IMR-90 (cell line): Measurements from ENCODE around the gene IFT52. TPM values are rescaled to one million over a fixed set of nuclear protein-coding genes. Genes with fewer than 3 reads are reported as not detected.
A peak's percentile ranks its signal among the peaks of the same experiment; 100 is the strongest.

Source experiments
- ATAC-seq: fragments of 200-7000 bp; cut with Tn5 transposase; 2 replicates; pipeline ENCODE4 v1.9.1; 2020; ENCODE audit warnings: low read depth, mild to moderate bottlenecking, moderate library complexity
- BruUV-seq: library from RNA; stranded (reverse); fragments of 400-500 nt; replicated peaks from 2 replicates; lab custom pipeline; 2021; lab: Mats Ljungman, UMichigan
- CTCF ChIA-PET: fragments of 300-600 bp; formaldehyde crosslinking; extraction: SDS; loops from one replicate; lab custom pipeline; 2021; ENCODE audit warnings: antibody characterized with exemption; lab: Yijun Ruan, JAX
- POLR2A ChIA-PET: fragments of 300-600 bp; sonication (Branson Sonifier 250); formaldehyde crosslinking; loops from one replicate; lab custom pipeline; 2022; ENCODE audit warnings: antibody characterized with exemption; ENCODE audit not compliant: unreplicated experiment; lab: Charles Lee
- DNase-seq: peaks from one replicate; pipeline ENCODE4 v3.0.0; 2013
- H2AFZ ChIP-seq: replicated peaks from 2 replicates; pipeline ENCODE3; 2013; ENCODE audit warnings: low read length, mild to moderate bottlenecking; ENCODE audit not compliant: poor library complexity
- H2AK5ac ChIP-seq: 2 replicates; pipeline ENCODE4 v1.6.1; 2013; ENCODE audit warnings: low read depth, low read length, inconsistent platforms
- H2AK9ac ChIP-seq: replicated peaks from 2 replicates; pipeline ENCODE3; 2013; ENCODE audit warnings: mild to moderate bottlenecking, low read depth, low read length, moderate library complexity; ENCODE audit not compliant: poor library complexity
- H2BK120ac ChIP-seq: 2 replicates; pipeline ENCODE4 v1.6.1; 2013; ENCODE audit warnings: low read depth, low read length, inconsistent platforms
- H2BK15ac ChIP-seq: 3 replicates; pipeline ENCODE4 v1.6.1; 2013; ENCODE audit warnings: low read depth, low read length, inconsistent platforms
- H2BK20ac ChIP-seq: 2 replicates; pipeline ENCODE4 v1.6.1; 2013; ENCODE audit warnings: low read depth, mild to moderate bottlenecking, inconsistent platforms, low read length, moderate library complexity
- H2BK5ac ChIP-seq: 2 replicates; pipeline ENCODE4 v1.6.1; 2013; ENCODE audit warnings: mild to moderate bottlenecking, low read depth, low read length, inconsistent platforms; ENCODE audit not compliant: poor library complexity, severe bottlenecking
- H3K14ac ChIP-seq: replicated peaks from 2 replicates; pipeline ENCODE4 v1.6.1; 2013; ENCODE audit warnings: low read depth, low read length, inconsistent platforms
- H3K18ac ChIP-seq: 2 replicates; pipeline ENCODE4 v1.6.1; 2013; ENCODE audit warnings: low read depth, low read length, control low read depth
- H3K23ac ChIP-seq: 2 replicates; pipeline ENCODE4 v1.6.1; 2013; ENCODE audit warnings: low read depth, low read length, inconsistent platforms
- H3K27ac ChIP-seq: 2 replicates; pipeline ENCODE4 v1.5.1; 2013; ENCODE audit warnings: mild to moderate bottlenecking, control low read depth, low read length; ENCODE audit not compliant: insufficient read depth
- H3K27me3 ChIP-seq: 2 replicates; pipeline ENCODE4 v1.6.1; 2013; ENCODE audit warnings: low read length; ENCODE audit not compliant: control insufficient read depth, insufficient read depth
- H3K36me3 ChIP-seq: 2 replicates; pipeline ENCODE4 v1.6.1; 2013; ENCODE audit warnings: low read length, mixed read lengths; ENCODE audit not compliant: control insufficient read depth, insufficient read depth
- H3K4ac ChIP-seq: 2 replicates; pipeline ENCODE4 v1.6.1; 2013; ENCODE audit warnings: low read depth, low read length, inconsistent platforms
- H3K4me1 ChIP-seq: 2 replicates; pipeline ENCODE4 v1.6.1; 2013; ENCODE audit warnings: low read length, mixed read lengths; ENCODE audit not compliant: control insufficient read depth, insufficient read depth
- H3K4me2 ChIP-seq: 2 replicates; pipeline ENCODE4 v1.6.1; 2013; ENCODE audit warnings: low read depth, mild to moderate bottlenecking, control low read depth, low read length, moderate library complexity
- H3K4me3 ChIP-seq: 2 replicates; pipeline ENCODE4 v1.5.1; 2013; ENCODE audit warnings: low read depth, mild to moderate bottlenecking, control low read depth, low read length, moderate library complexity; ENCODE audit not compliant: insufficient read depth
- H3K56ac ChIP-seq: 2 replicates; pipeline ENCODE4 v1.6.1; 2013; ENCODE audit warnings: low read length, inconsistent platforms; ENCODE audit not compliant: insufficient read depth; ENCODE audit errors: extremely low read depth
- H3K79me1 ChIP-seq, 2 experiments: 2 replicates each; pipeline ENCODE4 v1.6.1; 2013; ENCODE audit warnings: low read length in 2 of 2, inconsistent platforms in 1 of 2, low read depth in 1 of 2
- H3K9ac ChIP-seq: 2 replicates; pipeline ENCODE4 v1.6.1; 2013; ENCODE audit warnings: low read depth, low read length, control low read depth
- H3K9me1 ChIP-seq: 2 replicates; pipeline ENCODE4 v1.6.1; 2013; ENCODE audit warnings: low read length, inconsistent platforms; ENCODE audit not compliant: insufficient read depth
- H3K9me3 ChIP-seq: 2 replicates; pipeline ENCODE4 v1.6.1; 2013; ENCODE audit warnings: low read length; ENCODE audit not compliant: control insufficient read depth, insufficient read depth
- H4K20me1 ChIP-seq: 2 replicates; pipeline ENCODE4 v1.6.1; 2013; ENCODE audit warnings: low read length, inconsistent platforms; ENCODE audit not compliant: insufficient read depth
- H4K5ac ChIP-seq: 2 replicates; pipeline ENCODE4 v1.6.1; 2013; ENCODE audit warnings: mild to moderate bottlenecking, low read depth, low read length, control low read depth
- H4K8ac ChIP-seq, 2 experiments: 2 replicates each; pipeline ENCODE4 v1.6.1; 2013; ENCODE audit warnings: low read depth in 2 of 2, low read length in 2 of 2, control low read depth in 1 of 2, inconsistent platforms in 1 of 2
- H4K91ac ChIP-seq: 2 replicates; pipeline ENCODE4 v1.6.1; 2013; ENCODE audit warnings: low read depth, low read length, inconsistent platforms; ENCODE audit not compliant: insufficient read depth
- BHLHE40 ChIP-seq: fragments of 150-350 bp; IDR thresholded peaks from 2 replicates; pipeline ENCODE4 v1.6.1; 2016; ENCODE audit warnings: mild to moderate bottlenecking, low read depth, low read length
- CEBPB ChIP-seq: IDR thresholded peaks from 2 replicates; pipeline ENCODE4 v1.6.1; 2012; ENCODE audit warnings: low read depth, low read length, improper control_type of control experiment
- MAFK ChIP-seq: IDR thresholded peaks from 2 replicates; pipeline ENCODE4 v1.6.1; 2012; ENCODE audit warnings: low read depth, low read length, improper control_type of control experiment
- MAZ ChIP-seq: IDR thresholded peaks from 2 replicates; pipeline ENCODE4 v1.6.1; 2012; ENCODE audit warnings: low read depth, mild to moderate bottlenecking, low read length, improper control_type of control experiment, moderate library complexity, borderline replicate concordance
- MXI1 ChIP-seq: IDR thresholded peaks from 2 replicates; pipeline ENCODE4 v1.6.1; 2012; ENCODE audit warnings: low read depth, mild to moderate bottlenecking, low read length, moderate library complexity, borderline replicate concordance
- NFE2L2 ChIP-seq: fragments of 150-350 bp; IDR thresholded peaks from 2 replicates; pipeline ENCODE4 v1.6.1; 2016; ENCODE audit warnings: low read depth, mild to moderate bottlenecking, low read length
- POLR2A ChIP-seq: IDR thresholded peaks from 2 replicates; pipeline ENCODE4 v1.6.1; 2012; ENCODE audit warnings: mild to moderate bottlenecking, low read depth, low read length
- RAD21 ChIP-seq: IDR thresholded peaks from 2 replicates; pipeline ENCODE4 v1.6.1; 2012; ENCODE audit warnings: low read length, improper control_type of control experiment
- RCOR1 ChIP-seq: IDR thresholded peaks from 2 replicates; pipeline ENCODE4 v1.6.1; 2012; ENCODE audit warnings: mild to moderate bottlenecking, low read length, improper control_type of control experiment; ENCODE audit not compliant: insufficient replicate concordance
- RFX5 ChIP-seq: IDR thresholded peaks from 2 replicates; pipeline ENCODE4 v1.8.0; 2012; ENCODE audit warnings: low read depth, mild to moderate bottlenecking, low read length, moderate library complexity
- WGBS, 2 experiments: methylation state at CpG; one replicate each; pipeline versions ENCODE4 v1.1.5 to v1.1.7; 2013; ENCODE audit warnings: missing lambda C conversion rate in 2 of 2; ENCODE audit not compliant: insufficient read length in 1 of 2; ENCODE audit errors: extremely low coverage in 2 of 2; 5-methylcytosine and 5-hydroxymethylcytosine counted together
- dilution Hi-C: fragments of 300-500 bp; cut with HindIII; formaldehyde crosslinking; loops from one replicate; pipeline ENCODE4 v1.14.3; 2018; ENCODE audit warnings: low sequenced_read_pairs; ENCODE audit not compliant: unreplicated experiment
- in situ Hi-C: fragments of 300-500 bp; cut with MboI; formaldehyde crosslinking; loops from 3 replicates; pipeline ENCODE4 v1.14.3; 2019; ENCODE audit warnings: low sequenced_read_pairs, inconsistent platforms, mixed read lengths
- intact Hi-C: fragments of 100-400 bp; cut with micrococcal nuclease; formaldehyde crosslinking; loops from 2 replicates; pipeline ENCODE4 v1.10.0; 2022
- polyA plus RNA-seq, 3 experiments: library from polyadenylated mRNA; depleted of rRNA; stranded (reverse); fragments of >200 nt; gene quantifications; 2 replicates each; pipeline ENCODE4 v1.2.3, GENCODE V29; 2012; ENCODE audit warnings: low replicate concordance in 1 of 3
- total RNA-seq: library from RNA; depleted of rRNA; stranded (reverse); fragments of >200 nt; gene quantifications from 2 replicates; pipeline ENCODE4 v1.2.3, GENCODE V29; 2012
- TF ChIP-seq, protein P1 (sequence below): fragments of 150-350 bp; IDR thresholded peaks from 2 replicates; pipeline ENCODE4 v1.6.1; 2016; ENCODE audit warnings: low read depth, mild to moderate bottlenecking, low read length, moderate library complexity, borderline replicate concordance
- TF ChIP-seq, protein P2 (sequence below): conservative IDR thresholded peaks from 2 replicates; pipeline ENCODE4 v1.5.1; 2012; ENCODE audit warnings: mild to moderate bottlenecking, low read depth, low read length, improper control_type of control experiment
- TF ChIP-seq, protein P3 (sequence below): fragments of 150-350 bp; IDR thresholded peaks from 2 replicates; pipeline ENCODE4 v1.6.1; 2017; ENCODE audit warnings: mild to moderate bottlenecking, antibody characterized with exemption, low read length, low read depth

IFT52 gene
- total and polyA plus RNA-seq, 2 of the 4 experiments (the other 2 are of a cell fraction), result 31.2 to 55.6 TPM

GRCh38 chr20:43666376-43667328 lies 75.9 kb downstream of the IFT52 start, which contains the start of gene MYBL2:
TSS of gene MYBL2 (plus strand) at chr20:43667114. CDS start at chr20:43667284, 170 bp downstream.
- DNase-seq (peak; percentile 45), ATAC-seq (peak; percentile 99)
- intact Hi-C loops (no loop called here), in situ Hi-C loops (no loop called here), dilution Hi-C loops (no loop called here)
- no peak within 1 kb of the TSS for H2BK5ac ChIP-seq
- no peak within 1 kb of the TSS for H3K56ac ChIP-seq
- peak within 1 kb of the TSS; percentile 99 for H2AFZ ChIP-seq
- H4K20me1 ChIP-seq, result peaks cover 4% of the 10 kb centered on the region
- no peak within 1 kb of the TSS for H2BK120ac ChIP-seq
- peak within 1 kb of the TSS; percentile 56 for H2AK5ac ChIP-seq
- ChIA-PET POLR2A (no interaction called here), CTCF (interaction anchor here (0.7 kb wide), 1 partner anchor 445 kb away, joined by 3 read pairs; no protein-coding TSS in a partner anchor)
- peak within 1 kb of the TSS; percentile 33 for H3K9ac ChIP-seq
- H2BK15ac ChIP-seq, result no peak within 1 kb of the TSS
- H2BK20ac ChIP-seq, result no peak within 1 kb of the TSS
- H3K27me3 ChIP-seq, result peaks cover 3% of the 10 kb centered on the region; the same call in 1 of the 2 replicates
- no peaks in the 10 kb centered on the region for H3K9me3 ChIP-seq
- peaks cover 1% of the 10 kb centered on the region; the same call in 1 of the 2 replicates for H3K4me1 ChIP-seq
- peak within 1 kb of the TSS; percentile 77 for H3K4me3 ChIP-seq
- H4K91ac ChIP-seq, result no peak within 1 kb of the TSS
- no peak within 1 kb of the TSS for H4K5ac ChIP-seq
- no TSS peak for BruUV-seq
- peak within 1 kb of the TSS; percentile 84 for H2AK9ac ChIP-seq
- H3K18ac ChIP-seq, result no peak within 1 kb of the TSS
- peaks cover 14% of the 10 kb centered on the region for H3K9me1 ChIP-seq
- peaks cover 15 to 28% of the 10 kb centered on the region in 2 experiments for H3K79me1 ChIP-seq
- peak within 1 kb of the TSS in 1 of 2 experiments; percentile 46; a peak in 1 of 4 replicates for H4K8ac ChIP-seq
- no peak within 1 kb of the TSS; the same call in 1 of the 2 replicates for H3K14ac ChIP-seq
- peak within 1 kb of the TSS; percentile 4; the same call in 1 of the 2 replicates for H3K27ac ChIP-seq
- peak within 1 kb of the TSS; percentile 67 for H3K4me2 ChIP-seq
- peak within 1 kb of the TSS; percentile 27; the same call in 1 of the 2 replicates for H3K4ac ChIP-seq
- no peaks in the 10 kb centered on the region for H3K36me3 ChIP-seq
- 5% methylated on average over 33 of the region's 90 CpGs; no CpG with 5 or more reads in 1 of the 2 experiments for WGBS, 2 experiments
- peak within 1 kb of the TSS; percentile 87 for H3K23ac ChIP-seq
- TF ChIP-seq BHLHE40 (no peak), RAD21 (no peak), POLR2A (no peak; the same call in 1 of the 2 replicates), MAFK (no peak), CEBPB (no peak), MXI1 (peak; percentile 95), MAZ (peak; percentile 9; the same call in 1 of the 2 replicates), NFE2L2 (no peak), RCOR1 (no peak), RFX5 (no peak)
- TF ChIP-seq, protein P1, sequence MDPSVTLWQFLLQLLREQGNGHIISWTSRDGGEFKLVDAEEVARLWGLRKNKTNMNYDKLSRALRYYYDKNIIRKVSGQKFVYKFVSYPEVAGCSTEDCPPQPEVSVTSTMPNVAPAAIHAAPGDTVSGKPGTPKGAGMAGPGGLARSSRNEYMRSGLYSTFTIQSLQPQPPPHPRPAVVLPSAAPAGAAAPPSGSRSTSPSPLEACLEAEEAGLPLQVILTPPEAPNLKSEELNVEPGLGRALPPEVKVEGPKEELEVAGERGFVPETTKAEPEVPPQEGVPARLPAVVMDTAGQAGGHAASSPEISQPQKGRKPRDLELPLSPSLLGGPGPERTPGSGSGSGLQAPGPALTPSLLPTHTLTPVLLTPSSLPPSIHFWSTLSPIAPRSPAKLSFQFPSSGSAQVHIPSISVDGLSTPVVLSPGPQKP, result no peak
- TF ChIP-seq, protein P2, sequence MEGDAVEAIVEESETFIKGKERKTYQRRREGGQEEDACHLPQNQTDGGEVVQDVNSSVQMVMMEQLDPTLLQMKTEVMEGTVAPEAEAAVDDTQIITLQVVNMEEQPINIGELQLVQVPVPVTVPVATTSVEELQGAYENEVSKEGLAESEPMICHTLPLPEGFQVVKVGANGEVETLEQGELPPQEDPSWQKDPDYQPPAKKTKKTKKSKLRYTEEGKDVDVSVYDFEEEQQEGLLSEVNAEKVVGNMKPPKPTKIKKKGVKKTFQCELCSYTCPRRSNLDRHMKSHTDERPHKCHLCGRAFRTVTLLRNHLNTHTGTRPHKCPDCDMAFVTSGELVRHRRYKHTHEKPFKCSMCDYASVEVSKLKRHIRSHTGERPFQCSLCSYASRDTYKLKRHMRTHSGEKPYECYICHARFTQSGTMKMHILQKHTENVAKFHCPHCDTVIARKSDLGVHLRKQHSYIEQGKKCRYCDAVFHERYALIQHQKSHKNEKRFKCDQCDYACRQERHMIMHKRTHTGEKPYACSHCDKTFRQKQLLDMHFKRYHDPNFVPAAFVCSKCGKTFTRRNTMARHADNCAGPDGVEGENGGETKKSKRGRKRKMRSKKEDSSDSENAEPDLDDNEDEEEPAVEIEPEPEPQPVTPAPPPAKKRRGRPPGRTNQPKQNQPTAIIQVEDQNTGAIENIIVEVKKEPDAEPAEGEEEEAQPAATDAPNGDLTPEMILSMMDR, result no peak
- TF ChIP-seq, protein P3, sequence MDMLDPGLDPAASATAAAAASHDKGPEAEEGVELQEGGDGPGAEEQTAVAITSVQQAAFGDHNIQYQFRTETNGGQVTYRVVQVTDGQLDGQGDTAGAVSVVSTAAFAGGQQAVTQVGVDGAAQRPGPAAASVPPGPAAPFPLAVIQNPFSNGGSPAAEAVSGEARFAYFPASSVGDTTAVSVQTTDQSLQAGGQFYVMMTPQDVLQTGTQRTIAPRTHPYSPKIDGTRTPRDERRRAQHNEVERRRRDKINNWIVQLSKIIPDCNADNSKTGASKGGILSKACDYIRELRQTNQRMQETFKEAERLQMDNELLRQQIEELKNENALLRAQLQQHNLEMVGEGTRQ, result no peak
